MV-4-11 (cell line): ENCODE data around the gene CD59.
"Not testable (repeated sequence)": the region's sequence is repeated elsewhere in the genome, so short reads cannot be mapped to it uniquely, and the experiment has no call there.

Experiments used
- DNase-seq: peaks from one replicate; lab custom pipeline; 2025; lab: John Stamatoyannopoulos, UW

Gene CD59

DNA sequence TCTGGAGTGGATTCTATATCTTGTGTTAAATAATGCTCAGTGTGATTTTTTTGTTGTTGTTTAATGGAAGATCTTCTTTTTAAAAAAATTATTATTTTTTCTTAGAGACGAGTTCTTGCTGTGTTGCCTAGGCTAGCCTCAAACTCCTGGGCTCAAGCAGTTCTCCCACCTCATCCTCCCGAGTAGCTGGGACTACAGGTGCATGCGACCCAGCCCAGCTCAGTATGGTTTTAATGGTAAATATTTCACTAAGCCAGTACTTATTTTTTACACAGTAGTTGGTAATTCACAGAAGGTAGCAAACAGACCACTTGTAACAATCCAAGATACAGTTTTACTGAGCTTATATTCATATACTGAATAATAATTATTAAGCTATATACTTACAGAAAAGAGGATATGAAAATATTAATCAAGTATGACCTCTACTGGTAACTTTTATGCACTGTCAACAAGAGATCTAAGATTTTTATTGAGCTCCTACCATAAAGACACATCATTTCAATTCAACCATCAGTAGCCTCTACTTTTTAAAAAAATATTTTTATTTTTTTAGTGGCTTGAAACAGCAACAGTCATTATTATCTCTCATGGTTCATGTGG is 6.1 kb upstream of the CD59 start:
- DNase-seq, result peak; percentile 9

DNA sequence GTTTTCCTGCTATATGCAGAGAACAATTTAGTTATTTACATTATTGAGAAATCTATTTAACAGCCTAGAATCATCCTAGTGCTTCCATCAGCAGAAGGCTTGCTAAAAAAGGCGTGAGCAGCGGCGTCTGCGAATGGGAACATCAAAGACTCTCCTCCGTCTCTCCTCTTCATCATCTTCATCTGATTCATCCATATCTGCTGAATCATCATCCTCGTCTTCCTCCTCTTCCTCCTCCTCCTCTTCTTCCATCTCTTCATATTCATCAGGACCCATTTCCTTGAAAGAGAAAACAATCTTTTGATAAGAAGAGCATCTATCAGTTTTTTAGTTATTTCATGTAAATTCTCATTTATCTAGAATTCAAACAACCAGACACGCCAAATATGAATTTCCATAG is 5.6 kb upstream of the CD59 start:
- no peak for DNase-seq

- no peak for DNase-seq
These were observed 1.2 kb upstream of the CD59 start for GRCh38 chr11:33737362-33737821.

- peak; percentile 29 for DNase-seq
These were observed 714 bp downstream of the CD59 start for GRCh38 chr11:33735271-33736147.

DNA sequence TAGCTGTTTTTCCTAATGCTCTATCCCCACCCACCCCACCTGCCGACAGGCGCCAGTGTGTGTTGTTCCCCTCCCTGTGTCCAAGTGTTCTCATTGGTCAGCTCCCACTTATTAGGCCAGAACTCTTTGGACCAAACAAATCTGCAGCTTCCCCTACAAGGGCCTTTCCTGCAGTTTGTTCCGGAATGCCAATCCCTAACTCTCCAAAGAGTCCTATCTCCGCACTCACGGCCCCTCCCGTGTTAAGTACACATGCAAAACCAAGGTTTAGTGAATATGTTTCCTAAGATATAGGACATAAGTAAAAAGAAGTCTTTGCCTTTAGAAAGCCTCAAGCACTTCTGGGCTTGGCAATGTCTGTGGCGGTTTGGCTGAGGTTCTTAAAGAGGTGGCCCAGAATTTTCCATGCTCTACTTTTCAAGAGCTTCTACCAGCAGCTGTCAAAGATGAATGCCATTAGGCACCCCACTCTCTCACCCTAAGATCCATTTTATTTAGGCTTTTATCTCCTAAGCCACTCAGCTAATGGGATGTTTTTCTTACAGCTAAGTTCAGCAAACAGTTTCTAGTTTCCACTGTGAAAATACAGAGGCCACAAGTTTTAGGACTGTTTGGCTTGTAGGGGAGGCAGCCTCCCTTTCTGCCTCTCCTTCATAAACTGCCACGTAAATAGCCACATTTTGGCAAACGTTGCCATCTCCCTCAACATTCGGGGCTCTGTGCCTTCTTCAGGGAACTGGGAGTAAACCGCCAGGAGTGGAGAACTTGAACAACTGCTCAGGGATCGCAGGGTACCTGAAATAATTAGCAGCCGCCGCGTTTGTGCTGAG is 1.6 kb downstream of the CD59 start:
- DNase-seq, result no peak

DNA sequence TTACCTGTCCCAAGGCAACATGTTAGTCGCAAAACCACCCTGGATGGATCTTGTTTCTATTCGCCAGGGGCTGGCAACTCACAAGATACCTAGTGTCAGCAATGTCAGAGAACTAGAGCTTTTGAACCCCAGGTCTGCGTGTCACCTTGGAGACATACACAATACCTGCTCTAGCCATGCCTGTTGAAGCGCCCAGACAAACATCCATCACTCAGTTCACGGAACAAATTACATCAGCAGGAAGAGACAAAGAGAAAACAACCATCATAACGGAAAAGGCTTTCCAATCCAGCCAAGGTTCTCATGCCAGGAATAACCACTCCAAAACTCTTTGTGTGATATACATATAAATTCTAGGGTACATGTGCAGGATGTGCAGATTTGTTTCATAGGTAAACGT is 2.2 kb downstream of the CD59 start:
- DNase-seq, result no peak

DNA sequence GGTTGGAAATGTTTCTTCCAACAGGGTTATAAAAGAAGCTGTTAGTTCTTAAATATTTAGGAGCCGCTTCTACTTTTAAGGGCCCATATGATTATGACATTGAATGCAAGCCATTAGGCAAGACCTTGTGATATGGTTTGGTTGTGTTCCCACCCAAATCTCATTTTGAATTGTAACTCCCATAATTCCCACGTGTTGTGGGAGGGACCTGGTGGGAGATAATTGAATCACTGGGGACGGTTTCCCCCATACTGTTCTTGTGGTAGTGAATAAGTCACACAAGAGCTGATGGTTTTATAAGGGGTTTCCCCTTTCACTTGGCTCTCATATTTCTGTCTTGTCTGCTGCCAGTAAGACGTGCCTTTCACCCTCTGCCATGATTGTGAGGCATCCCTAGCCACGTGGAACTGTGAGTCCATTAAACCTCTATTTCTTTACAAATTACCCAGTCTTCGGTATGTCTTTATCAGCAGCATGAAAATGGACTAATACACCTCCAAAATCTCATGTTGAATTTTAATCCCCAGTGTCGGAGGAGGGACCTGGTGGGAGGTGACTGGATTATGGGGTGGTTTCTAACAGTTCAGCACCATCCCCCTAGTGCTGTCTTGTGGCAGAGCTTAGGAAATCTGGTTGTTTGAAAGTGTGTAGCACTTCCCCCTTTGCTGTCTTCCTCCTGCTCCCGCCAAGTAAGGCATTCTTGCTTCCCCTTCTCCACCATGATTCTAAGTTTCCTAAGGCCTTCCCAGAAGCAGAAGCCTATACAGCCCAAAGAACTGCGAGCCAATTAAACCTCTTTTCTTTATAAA is 4.3 kb downstream of the CD59 start:
- peak; percentile 87 for DNase-seq

DNA sequence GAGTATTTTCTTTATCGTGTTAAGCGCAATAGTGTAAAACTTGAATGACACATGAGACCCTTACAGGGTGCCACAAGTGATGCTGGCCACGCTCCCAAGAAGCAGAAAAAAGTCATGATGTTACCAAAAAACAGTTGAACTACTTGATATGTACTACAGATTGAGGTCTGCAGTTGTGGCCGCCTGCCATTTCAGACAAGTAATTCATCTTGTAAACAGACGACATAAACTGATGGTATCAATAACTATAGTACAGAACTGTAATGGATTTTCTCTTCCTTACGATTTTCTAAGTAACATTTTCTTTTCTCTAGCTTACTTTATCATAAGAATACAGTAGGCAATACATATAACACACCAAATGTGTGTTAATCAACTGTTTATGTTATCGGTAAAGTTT is 5.5 kb downstream of the CD59 start:
- DNase-seq, result no peak

DNA sequence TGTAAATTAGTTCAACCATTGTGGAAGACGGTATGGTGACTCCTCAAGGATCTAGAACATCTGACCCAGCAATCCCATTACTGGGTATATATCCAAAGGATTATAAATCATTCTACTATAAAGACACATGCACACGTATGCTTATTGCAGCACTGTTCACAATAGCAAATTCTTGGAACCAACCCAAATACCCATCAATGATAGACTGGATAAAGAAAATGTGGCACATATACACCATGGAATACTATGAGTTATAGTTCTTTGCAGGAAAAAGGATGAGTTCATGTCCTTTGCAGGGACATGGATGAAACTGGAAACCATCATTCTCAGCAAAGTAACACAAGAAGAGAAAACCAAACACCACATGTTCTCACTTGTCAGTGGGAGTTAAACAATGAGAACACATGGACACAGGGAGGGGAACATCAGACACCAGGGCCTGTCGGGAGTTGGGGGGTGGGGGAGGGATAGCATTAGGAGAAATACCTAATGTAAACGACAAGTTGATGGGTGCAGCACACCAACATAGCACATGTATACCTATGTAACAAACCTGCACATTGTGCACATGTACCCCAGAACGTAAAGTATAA is 7.1 kb downstream of the CD59 start:
- not testable (repeated sequence) for DNase-seq

DNA sequence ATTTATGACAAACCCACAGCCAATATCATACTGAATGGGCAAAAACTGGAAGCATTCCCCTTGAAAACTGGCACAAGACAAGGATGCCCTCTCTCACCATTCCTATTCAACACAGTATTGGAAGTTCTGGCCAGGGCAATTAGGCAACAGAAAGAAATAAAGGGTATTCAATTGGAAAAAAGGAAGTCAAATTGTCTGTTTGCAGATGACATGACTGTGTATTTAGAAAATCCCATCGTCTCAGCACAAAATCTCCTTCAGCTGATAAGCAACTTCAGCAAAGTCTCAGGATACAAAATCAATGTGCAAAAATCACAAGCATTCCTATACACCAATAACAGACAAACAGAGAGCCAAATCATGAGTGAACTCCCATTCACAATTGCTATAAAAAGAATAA is 8.7 kb downstream of the CD59 start:
- not testable (repeated sequence) for DNase-seq

- DNase-seq, result no peak
These were observed 10.7 kb downstream of the CD59 start for GRCh38 chr11:33725496-33725895.

DNA sequence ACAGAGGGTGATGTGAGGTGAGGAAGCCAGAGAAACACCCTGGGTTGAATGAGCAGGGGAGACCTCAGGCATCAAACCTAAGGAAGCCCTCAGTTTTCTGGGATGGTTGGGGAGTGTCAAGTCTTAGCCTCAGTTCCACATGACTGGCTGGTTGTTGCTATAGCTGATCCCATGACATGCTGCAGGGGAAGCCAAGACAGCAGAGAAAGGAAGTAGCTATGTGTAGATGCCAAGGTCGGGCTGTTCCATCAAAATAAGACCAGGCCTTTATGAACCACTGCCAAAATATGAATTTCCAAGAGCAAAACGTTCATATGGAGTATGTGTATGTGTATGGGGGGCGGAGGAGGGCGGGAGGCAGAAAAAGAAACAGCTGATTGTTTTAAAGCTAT is 11.6 kb downstream of the CD59 start:
- no peak for DNase-seq

DNA sequence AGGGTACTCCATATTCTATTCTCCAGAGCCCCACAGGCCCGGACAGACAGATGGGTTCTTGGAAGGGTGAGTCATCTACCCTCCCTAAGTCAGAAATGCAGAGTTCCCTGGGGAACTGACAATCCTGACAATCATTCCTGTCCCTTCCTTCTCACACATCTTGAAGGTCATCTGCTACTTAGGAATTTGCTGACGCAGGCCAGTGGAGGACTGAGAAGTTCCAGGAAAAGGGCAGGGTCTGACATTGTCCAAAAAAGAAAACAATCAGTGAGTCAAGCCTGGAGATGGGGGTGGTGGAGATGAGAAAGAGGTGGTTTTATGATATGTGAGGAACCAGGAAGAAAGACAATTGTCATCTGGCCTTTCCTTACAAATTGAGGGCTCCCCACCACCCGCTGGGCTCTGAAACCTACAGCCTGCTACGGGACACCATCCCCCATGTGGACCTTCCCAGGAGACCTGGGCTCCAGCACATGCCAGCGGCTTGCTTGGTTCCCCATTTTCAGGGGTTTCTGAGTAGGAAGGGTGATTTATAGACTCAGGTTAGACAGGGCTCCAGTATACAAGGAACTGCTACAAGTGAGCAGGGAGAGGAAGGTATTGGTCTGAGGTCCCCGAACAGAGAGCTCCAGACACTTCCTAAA is 12.9 kb downstream of the CD59 start:
- DNase-seq, result peak; percentile 63

GRCh38 chr11:33722590-33723234 is 13.5 kb downstream of the CD59 start:
- DNase-seq, result peak; percentile 54

GRCh38 chr11:33721984-33722383 is 14.2 kb downstream of the CD59 start:
- DNase-seq, result no peak

DNA sequence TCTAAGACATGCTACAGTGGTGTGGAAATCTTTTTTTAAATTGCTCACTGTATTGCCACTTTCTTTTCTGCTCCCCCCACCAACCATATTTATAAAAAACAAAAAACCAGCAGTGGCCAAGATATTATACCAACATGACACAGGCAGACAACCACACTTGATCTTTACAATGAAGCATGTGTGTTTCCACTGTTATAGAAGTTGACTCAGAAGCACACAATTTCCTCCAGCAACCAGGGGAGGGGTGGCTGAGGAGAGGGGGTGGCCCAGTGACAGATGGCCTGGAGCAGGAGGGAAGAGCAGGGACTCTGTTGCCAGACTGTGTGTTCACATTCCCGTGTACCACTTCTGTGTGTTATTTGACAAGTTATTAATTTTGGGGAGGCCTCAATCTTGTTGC is 14.8 kb downstream of the CD59 start:
- no peak for DNase-seq

DNA sequence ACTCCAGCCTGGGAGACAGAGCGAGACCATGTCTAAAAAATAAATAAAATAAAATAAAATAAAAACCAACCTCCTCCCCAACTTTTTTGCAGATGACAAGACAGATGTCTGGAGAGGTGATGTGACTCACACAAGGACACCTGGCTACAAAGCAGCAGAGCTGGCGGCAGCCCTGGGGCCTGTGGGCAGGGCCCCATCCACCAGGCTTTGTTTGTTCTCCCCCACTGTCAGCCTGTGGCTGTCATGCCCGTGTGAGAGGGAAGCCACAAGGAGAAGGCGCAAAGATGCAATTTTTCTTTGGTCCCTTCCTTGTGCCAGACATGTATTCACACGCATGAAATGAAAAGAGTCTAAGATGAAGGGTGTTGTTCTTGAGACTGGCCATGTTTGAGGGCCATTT is 16.6 kb downstream of the CD59 start:
- no peak for DNase-seq

GRCh38 chr11:33718440-33718839 is 17.8 kb downstream of the CD59 start:
- DNase-seq, result no peak

GRCh38 chr11:33716243-33716642 is 20.0 kb downstream of the CD59 start:
- DNase-seq, result peak; percentile 14

DNA sequence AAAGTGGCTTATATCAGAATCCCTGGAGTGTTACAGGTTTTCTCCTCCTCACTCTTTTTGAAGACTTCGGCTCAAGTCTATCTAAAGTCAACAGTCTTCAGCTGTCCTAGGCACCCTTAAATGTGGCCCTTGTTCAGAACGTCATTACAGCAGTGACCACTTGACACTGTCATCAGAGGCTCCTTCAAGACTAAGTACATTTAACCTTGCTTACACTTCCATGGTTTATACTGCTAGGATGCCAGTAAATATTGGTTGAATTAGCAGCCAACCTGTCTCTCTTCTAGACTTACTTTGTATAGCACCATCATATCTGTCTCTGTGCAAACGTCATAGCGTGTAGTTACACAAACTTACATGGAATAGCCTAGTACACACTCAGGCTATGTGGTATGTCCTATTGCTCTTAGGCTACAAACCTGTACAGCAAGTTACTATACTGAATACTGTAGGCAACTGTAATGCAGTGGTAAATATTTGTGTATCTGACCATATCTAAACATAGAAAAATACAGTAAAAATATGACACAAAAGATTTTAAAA is 22.3 kb downstream of the CD59 start:
- DNase-seq, result no peak
